ENCODE measurements around the gene EIF4H.
"Not testable (repeated sequence)": the region's sequence is repeated elsewhere in the genome, so short reads cannot be mapped to it uniquely, and the experiment has no call there.

DNA sequence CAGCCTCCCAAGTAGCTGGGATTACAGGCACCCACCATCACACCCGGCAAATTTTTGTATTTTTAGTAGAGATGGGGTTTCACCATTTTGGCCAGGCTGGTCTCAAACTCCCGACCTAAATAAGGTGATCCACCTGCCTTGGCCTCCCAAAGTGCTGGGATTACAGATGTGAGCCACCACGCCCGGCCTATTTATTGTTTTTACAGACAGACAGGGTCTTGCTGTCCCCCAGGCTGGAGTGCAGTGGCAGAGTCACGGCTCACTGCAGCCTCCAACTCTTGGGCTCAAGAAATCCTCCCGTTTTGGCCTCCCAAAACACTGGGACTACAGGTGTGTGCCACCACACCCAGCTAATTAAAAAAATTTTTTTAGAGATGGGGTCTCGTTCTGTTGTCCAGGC, 34.1 kb downstream of the EIF4H start:
- not testable (repeated sequence) for TF ChIP-seq CTCF (conservative IDR thresholded peaks at IDR 0.05); EZH2 (IDR thresholded peaks at IDR 0.05; ENCODE audit: low read depth)

Measured in PC-9 (cell line).